ENCODE results near the gene EPHB1. TPM values are rescaled to one million over a fixed set of nuclear protein-coding genes. Genes with fewer than 3 reads are reported as not detected.
A peak's percentile ranks its signal among the peaks of the same experiment; 100 is the strongest.

EPHB1 gene
- polyA plus RNA-seq, 1 donor from 2014 or later, result 18.7 TPM

- Histone ChIP-seq H3K27me3 (ENCODE audit: insufficient read depth, low read depth, low read length) (no peaks in the 10 kb centered on the region), H3K4me2 (ENCODE audit: low read length) (no peak overlapping the region), H2AFZ (ENCODE audit: low read depth, low read length) (no peak overlapping the region), H3F3A (ENCODE audit: insufficient read depth, low read length, poor library complexity, severe bottlenecking) (no peaks in the 10 kb centered on the region), H4K20me1 (ENCODE audit: insufficient read depth) (no peaks in the 10 kb centered on the region), H3K4me3 (ENCODE audit: low read length) (no peak overlapping the region), H3K79me2 (replicated peaks; ENCODE audit: insufficient read depth, low read length) (no peaks in the 10 kb centered on the region), H3K9me2 (ENCODE audit: insufficient read depth, low read length) (no peaks in the 10 kb centered on the region), H3K27ac (ENCODE audit: low read length) (no peak overlapping the region), H3K9me3 (ENCODE audit: low read length) (no peaks in the 10 kb centered on the region), H3K9ac (ENCODE audit: low read length) (no peak overlapping the region), H3K36me3 (ENCODE audit: insufficient read depth, low read length) (no peaks in the 10 kb centered on the region)
- TF ChIP-seq CTCF (IDR thresholded peaks at IDR 0.05; ENCODE audit: poor library complexity, severe bottlenecking), result no peak
- no peak for TF ChIP-seq SMC3 (conservative IDR thresholded peaks at IDR 0.05; ENCODE audit: poor library complexity)
- TF ChIP-seq TAF1 (IDR thresholded peaks at IDR 0.05; ENCODE audit: low read depth), result no peak
- no peak for TF ChIP-seq EP300 (conservative IDR thresholded peaks at IDR 0.05; ENCODE audit: poor library complexity, severe bottlenecking)
- peak; percentile 23 for TF ChIP-seq REST (IDR thresholded peaks at IDR 0.05; ENCODE audit: borderline replicate concordance)
Observed at GRCh38 chr3:135125171-135125801, 330.2 kb downstream of the EPHB1 start.

- Histone ChIP-seq H4K20me1 (ENCODE audit: insufficient read depth) (no peaks in the 10 kb centered on the region), H2AFZ (ENCODE audit: low read depth, low read length) (no peak overlapping the region), H3K27me3 (ENCODE audit: insufficient read depth, low read depth, low read length) (no peaks in the 10 kb centered on the region), H3K4me2 (ENCODE audit: low read length) (no peak overlapping the region), H3K9ac (ENCODE audit: low read length) (peak overlapping the region; percentile 44), H3K4me3 (ENCODE audit: low read length) (peak overlapping the region; percentile 21), H3K36me3 (ENCODE audit: insufficient read depth, low read length) (peaks cover 1% of the 10 kb centered on the region), H3F3A (ENCODE audit: insufficient read depth, low read length, poor library complexity, severe bottlenecking) (no peaks in the 10 kb centered on the region), H3K9me3 (ENCODE audit: low read length) (no peaks in the 10 kb centered on the region), H3K27ac (ENCODE audit: low read length) (peak overlapping the region; percentile 78), H3K79me2 (replicated peaks; ENCODE audit: insufficient read depth, low read length) (no peaks in the 10 kb centered on the region), H3K9me2 (ENCODE audit: insufficient read depth, low read length) (no peaks in the 10 kb centered on the region)
- TF ChIP-seq SMC3 (conservative IDR thresholded peaks at IDR 0.05; ENCODE audit: poor library complexity) (peak; percentile 36), POLR2AphosphoS5 (IDR thresholded peaks at IDR 0.05) (no peak), TAF1 (IDR thresholded peaks at IDR 0.05; ENCODE audit: low read depth) (no peak)
Observed at GRCh38 chr3:135127946-135128470, 332.9 kb downstream of the EPHB1 start.

GRCh38 chr3:135128818-135129217, 333.8 kb downstream of the EPHB1 start:
- Histone ChIP-seq H3F3A (ENCODE audit: insufficient read depth, low read length, poor library complexity, severe bottlenecking) (no peaks in the 10 kb centered on the region), H3K27me3 (ENCODE audit: insufficient read depth, low read depth, low read length) (no peaks in the 10 kb centered on the region), H3K27ac (ENCODE audit: low read length) (peak overlapping the region; percentile 78), H4K20me1 (ENCODE audit: insufficient read depth) (no peaks in the 10 kb centered on the region), H3K36me3 (ENCODE audit: insufficient read depth, low read length) (peaks cover 3% of the 10 kb centered on the region), H2AFZ (ENCODE audit: low read depth, low read length) (no peak overlapping the region), H3K79me2 (replicated peaks; ENCODE audit: insufficient read depth, low read length) (no peaks in the 10 kb centered on the region), H3K9me3 (ENCODE audit: low read length) (no peaks in the 10 kb centered on the region), H3K9ac (ENCODE audit: low read length) (no peak overlapping the region), H3K4me2 (ENCODE audit: low read length) (no peak overlapping the region), H3K9me2 (ENCODE audit: insufficient read depth, low read length) (no peaks in the 10 kb centered on the region), H3K4me3 (ENCODE audit: low read length) (no peak overlapping the region)
- TF ChIP-seq EZH2 (IDR thresholded peaks at IDR 0.05; ENCODE audit: borderline replicate concordance, insufficient read depth, low read length, poor library complexity, severe bottlenecking) (no peak), MXI1 (conservative IDR thresholded peaks at IDR 0.05; ENCODE audit: poor library complexity, severe bottlenecking) (no peak)
